Measurements from ENCODE around the gene RBMX.

The RBMX gene

GRCh38 chrX:136880452-136881013 is at the start of gene RBMX:
TSS of gene RBMX (minus strand) at chrX:136880725. CDS start at chrX:136879427, 1,298 bp downstream.
- POLR2A ChIA-PET = interaction anchor here (0.5 to 2.6 kb wide), 32 partner anchors 8 to 852 kb away, joined by 3 to 46 read pairs (median 5); no protein-coding TSS in a partner anchor
- CTCF ChIA-PET = interaction anchor here (0.6 to 1.2 kb wide), 3 partner anchors 29 to 128 kb away, joined by 4 read pairs; no protein-coding TSS in a partner anchor
- H3K9me3 ChIP-seq (ENCODE audit: control insufficient read depth, insufficient read depth, low read depth, low read length) = no peaks in the 10 kb centered on the region
- peaks cover 28 to 41% of the 10 kb centered on the region in 2 experiments for H3K36me3 ChIP-seq (ENCODE audit: control insufficient read depth in 2 of 2, insufficient read depth in 1 of 2, low read length in 2 of 2)
- H3K4me3 ChIP-seq (ENCODE audit: low read depth, low read length) = peak within 1 kb of the TSS; percentile 49
- H3K27ac ChIP-seq (ENCODE audit: extremely low read depth, low read depth, low read length) = peak within 1 kb of the TSS; percentile 78
- H3K4me1 ChIP-seq (ENCODE audit: control insufficient read depth, insufficient read depth, low read length) = no peaks in the 10 kb centered on the region
- TF ChIP-seq ZNF660 (tag by site-specific recombination; IDR thresholded peaks at IDR 0.05) = peak; percentile 56; the same call in 1 of the 2 replicates
- no peak for TF ChIP-seq PRDM6 (tag by site-specific recombination; IDR thresholded peaks at IDR 0.05)
- TF ChIP-seq ZNF776 (tag by site-specific recombination; IDR thresholded peaks at IDR 0.05; ENCODE audit: borderline replicate concordance) = no peak
- TF ChIP-seq ZNF292 (tag by site-specific recombination; IDR thresholded peaks at IDR 0.05; ENCODE audit: borderline replicate concordance, low read depth) = no peak
- TF ChIP-seq SCRT2 (tag by site-specific recombination; IDR thresholded peaks at IDR 0.05) = no peak
- peak; percentile 87 for TF ChIP-seq PRDM10 (tag by site-specific recombination; IDR thresholded peaks at IDR 0.05)
- TF ChIP-seq PBX3 (CRISPR knock-in tag; IDR thresholded peaks at IDR 0.05) = peak; percentile 50; the same call in 1 of the 2 replicates
- TF ChIP-seq ZNF561 (tag by site-specific recombination; IDR thresholded peaks at IDR 0.05; ENCODE audit: borderline replicate concordance) = peak; percentile 43; the same call in 1 of the 2 replicates
- no peak for TF ChIP-seq ZNF121 (tag by site-specific recombination; IDR thresholded peaks at IDR 0.05)
- TF ChIP-seq SP2 (tag by site-specific recombination; IDR thresholded peaks at IDR 0.05) = peak; percentile 82
- peak; percentile 41 for TF ChIP-seq ZBTB26 (tag by site-specific recombination; optimal IDR thresholded peaks at IDR 0.05)
- peak; percentile 40; the same call in 1 of the 2 replicates for TF ChIP-seq ZNF692 (tag by site-specific recombination; IDR thresholded peaks at IDR 0.05)
- no peak for TF ChIP-seq ZBTB10 (tag by site-specific recombination; IDR thresholded peaks at IDR 0.05)
- TF ChIP-seq ZXDB (tag by site-specific recombination; IDR thresholded peaks at IDR 0.05) = peak; percentile 81
- no peak for TF ChIP-seq ZNF645 (tag by site-specific recombination; IDR thresholded peaks at IDR 0.05)
- no peak for TF ChIP-seq ZBTB49 (tag by site-specific recombination; IDR thresholded peaks at IDR 0.05; ENCODE audit: low read depth)
- TF ChIP-seq ZNF626 (tag by site-specific recombination; IDR thresholded peaks at IDR 0.05) = no peak
- peak; percentile 70 for TF ChIP-seq ZNF366 (tag by site-specific recombination; conservative IDR thresholded peaks at IDR 0.05)
